Testis (tissue), 2 donors: Measurements from ENCODE around the gene MSMP.

Experiments
- CTCF ChIP-seq, 3 experiments: fragments of 450-650 bp in 2 of 3; fragments of 200-600 bp in 1 of 3; sonication (generic) in 1 of 3; IDR thresholded peaks; one replicate each; pipeline ENCODE4 v1.5.1; 2016 to 2019; ENCODE audit warnings: antibody characterized with exemption in 3 of 3, mild to moderate bottlenecking in 2 of 3, moderate library complexity in 1 of 3
- POLR2A ChIP-seq: fragments of 450-650 bp; IDR thresholded peaks from one replicate; pipeline ENCODE4 v1.6.1; 2017; ENCODE audit warnings: antibody characterized with exemption, mild to moderate bottlenecking, moderate library complexity

GRCh38 chr9:35731415-35732184 is 22.5 kb downstream of the MSMP start:
- TF ChIP-seq POLR2A: no peak
- TF ChIP-seq CTCF (IDR thresholded peaks at IDR 0.05): no peak
